ENCODE data around the gene AOAH. TPM values are rescaled to one million over a fixed set of nuclear protein-coding genes. Genes with fewer than 3 reads are reported as not detected.

AOAH gene
- total and polyA plus RNA-seq, 2 of the 13 experiments (the other 11 are each of a cell fraction or from before 2014, with no cell fraction given): not detected

GRCh38 chr7:36650766-36651312 lies 73.5 kb downstream of the AOAH start (continued):
- TF ChIP-seq, protein P1, sequence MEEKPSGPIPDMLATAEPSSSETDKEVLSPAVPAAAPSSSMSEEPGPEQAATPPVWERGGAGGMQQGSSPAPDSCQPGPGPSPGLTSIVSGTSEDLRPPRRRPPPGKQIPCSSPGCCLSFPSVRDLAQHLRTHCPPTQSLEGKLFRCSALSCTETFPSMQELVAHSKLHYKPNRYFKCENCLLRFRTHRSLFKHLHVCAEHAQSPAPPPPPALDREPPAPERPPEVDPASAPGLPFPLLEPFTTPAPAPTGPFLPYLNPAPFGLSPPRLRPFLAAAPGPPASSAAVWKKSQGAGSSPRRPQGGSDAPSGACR (CRISPR knock-in tag; IDR thresholded peaks at IDR 0.05): no peak
- TF ChIP-seq ATF1 (CRISPR knock-in tag; IDR thresholded peaks at IDR 0.05) (no peak), NR1H2 (CRISPR knock-in tag; IDR thresholded peaks at IDR 0.05; ENCODE audit: borderline replicate concordance, low read depth) (no peak), BRCA1 (CRISPR knock-in tag; IDR thresholded peaks at IDR 0.05) (no peak), ARID2 (CRISPR knock-in tag; IDR thresholded peaks at IDR 0.05; ENCODE audit: borderline replicate concordance) (no peak), CBX5 (CRISPR knock-in tag; IDR thresholded peaks at IDR 0.05; ENCODE audit: borderline replicate concordance) (no peak), ZNF549 (CRISPR knock-in tag; IDR thresholded peaks at IDR 0.05) (no peak), TBX3 (IDR thresholded peaks at IDR 0.05; ENCODE audit: borderline replicate concordance) (no peak), NFKB2 (CRISPR knock-in tag; IDR thresholded peaks at IDR 0.05; ENCODE audit: borderline replicate concordance) (no peak), ISL2 (CRISPR knock-in tag; IDR thresholded peaks at IDR 0.05) (no peak)

GRCh38 chr7:36650320-36650719 lies 74.0 kb downstream of the AOAH start:
- POLR2A ChIA-PET: no interaction called here
- peaks cover 8% of the 10 kb centered on the region for H3K4me1 ChIP-seq (ENCODE audit: insufficient read depth, low read length)
- H2AFZ ChIP-seq (ENCODE audit: low read length): no peak overlapping the region
- ATAC-seq: no peak
- no peaks in the 10 kb centered on the region for H3K36me3 ChIP-seq (replicated peaks in 1 of 2; ENCODE audit: control insufficient read depth in 1 of 2, insufficient read depth in 2 of 2, low read length in 2 of 2)
- H3K9ac ChIP-seq (ENCODE audit: insufficient read depth, low read depth, low read length): no peak overlapping the region
- intact Hi-C loops (cut with micrococcal nuclease; ENCODE audit: unreplicated experiment): no loop called here
- 34% methylated on average over 4 of the region's 4 CpGs for WGBS (ENCODE audit: low lambda C conversion rate)
- no peak overlapping the region for H3K4me2 ChIP-seq (ENCODE audit: low read depth, low read length)
- no peak for DNase-seq (ENCODE audit: low spot score)
- CTCF ChIA-PET (ENCODE audit: low intra/inter-chr PET ratio, low total read pairs): no interaction called here
- in situ Hi-C loops (cut with HindIII; ENCODE audit: extremely low pct_ligation_motif_present, low pct_unique_long_range_greater_than_20kb): loop anchor here (25.0 kb wide), 1 partner anchor 537 kb away; no protein-coding TSS in a partner anchor
- no TSS peak for BruUV-seq (replicated peaks)
- H3K27me3 ChIP-seq (ENCODE audit: control insufficient read depth in 1 of 2, insufficient read depth in 2 of 2, low read length in 2 of 2): no peaks in the 10 kb centered on the region
- no peak overlapping the region for H3K4me3 ChIP-seq (replicated peaks in 1 of 3; ENCODE audit: insufficient read depth in 1 of 3, low read depth in 2 of 3, low read length in 3 of 3)
- no peak for FAIRE-seq
- H4K20me1 ChIP-seq (ENCODE audit: insufficient read depth, low read length): no peaks in the 10 kb centered on the region
- no peak overlapping the region for H3K27ac ChIP-seq (ENCODE audit: extremely low read length, insufficient read depth, low read length)
- no peaks in the 10 kb centered on the region for H3K9me3 ChIP-seq (ENCODE audit: low read length)
- no peaks in the 10 kb centered on the region for H3K79me2 ChIP-seq (ENCODE audit: insufficient read depth, low read length)
- no peak for TF ChIP-seq HHEX (CRISPR knock-in tag; IDR thresholded peaks at IDR 0.05)
- no peak for TF ChIP-seq ZNF484 (CRISPR knock-in tag; IDR thresholded peaks at IDR 0.05; ENCODE audit: borderline replicate concordance, low read depth)
- TF ChIP-seq, protein P2, sequence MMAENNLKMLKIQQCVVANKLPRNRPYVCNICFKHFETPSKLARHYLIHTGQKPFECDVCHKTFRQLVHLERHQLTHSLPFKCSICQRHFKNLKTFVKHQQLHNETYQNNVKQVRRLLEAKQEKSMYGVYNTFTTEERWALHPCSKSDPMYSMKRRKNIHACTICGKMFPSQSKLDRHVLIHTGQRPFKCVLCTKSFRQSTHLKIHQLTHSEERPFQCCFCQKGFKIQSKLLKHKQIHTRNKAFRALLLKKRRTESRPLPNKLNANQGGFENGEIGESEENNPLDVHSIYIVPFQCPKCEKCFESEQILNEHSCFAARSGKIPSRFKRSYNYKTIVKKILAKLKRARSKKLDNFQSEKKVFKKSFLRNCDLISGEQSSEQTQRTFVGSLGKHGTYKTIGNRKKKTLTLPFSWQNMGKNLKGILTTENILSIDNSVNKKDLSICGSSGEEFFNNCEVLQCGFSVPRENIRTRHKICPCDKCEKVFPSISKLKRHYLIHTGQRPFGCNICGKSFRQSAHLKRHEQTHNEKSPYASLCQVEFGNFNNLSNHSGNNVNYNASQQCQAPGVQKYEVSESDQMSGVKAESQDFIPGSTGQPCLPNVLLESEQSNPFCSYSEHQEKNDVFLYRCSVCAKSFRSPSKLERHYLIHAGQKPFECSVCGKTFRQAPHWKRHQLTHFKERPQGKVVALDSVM (CRISPR knock-in tag; IDR thresholded peaks at IDR 0.05): no peak
- TF ChIP-seq ZNF737 (CRISPR knock-in tag; IDR thresholded peaks at IDR 0.05; ENCODE audit: borderline replicate concordance): no peak
- no peak for TF ChIP-seq ZNF430 (CRISPR knock-in tag; IDR thresholded peaks at IDR 0.05)
- TF ChIP-seq ZBTB25 (CRISPR knock-in tag; IDR thresholded peaks at IDR 0.05): no peak
- TF ChIP-seq, protein P3, sequence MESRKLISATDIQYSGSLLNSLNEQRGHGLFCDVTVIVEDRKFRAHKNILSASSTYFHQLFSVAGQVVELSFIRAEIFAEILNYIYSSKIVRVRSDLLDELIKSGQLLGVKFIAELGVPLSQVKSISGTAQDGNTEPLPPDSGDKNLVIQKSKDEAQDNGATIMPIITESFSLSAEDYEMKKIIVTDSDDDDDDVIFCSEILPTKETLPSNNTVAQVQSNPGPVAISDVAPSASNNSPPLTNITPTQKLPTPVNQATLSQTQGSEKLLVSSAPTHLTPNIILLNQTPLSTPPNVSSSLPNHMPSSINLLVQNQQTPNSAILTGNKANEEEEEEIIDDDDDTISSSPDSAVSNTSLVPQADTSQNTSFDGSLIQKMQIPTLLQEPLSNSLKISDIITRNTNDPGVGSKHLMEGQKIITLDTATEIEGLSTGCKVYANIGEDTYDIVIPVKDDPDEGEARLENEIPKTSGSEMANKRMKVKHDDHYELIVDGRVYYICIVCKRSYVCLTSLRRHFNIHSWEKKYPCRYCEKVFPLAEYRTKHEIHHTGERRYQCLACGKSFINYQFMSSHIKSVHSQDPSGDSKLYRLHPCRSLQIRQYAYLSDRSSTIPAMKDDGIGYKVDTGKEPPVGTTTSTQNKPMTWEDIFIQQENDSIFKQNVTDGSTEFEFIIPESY (CRISPR knock-in tag; IDR thresholded peaks at IDR 0.05): no peak
- no peak for TF ChIP-seq FOXP1 (IDR thresholded peaks at IDR 0.05)
- no peak for TF ChIP-seq FOXP1 (CRISPR knock-in tag; IDR thresholded peaks at IDR 0.05)
- TF ChIP-seq KDM3A (CRISPR knock-in tag; IDR thresholded peaks at IDR 0.05; ENCODE audit: low read depth): no peak

Measured in HepG2 (cell line).